Vagina (tissue), 2 donors: ENCODE measurements around the gene XRCC5.

Experiments used
- POLR2A ChIP-seq, 2 donors: fragments of 450-650 bp; IDR thresholded peaks; one replicate each; pipeline ENCODE4 v1.6.1; 2017; ENCODE audit warnings: antibody characterized with exemption in 2 of 2, mild to moderate bottlenecking in 2 of 2, moderate library complexity in 2 of 2
- POLR2AphosphoS5 ChIP-seq, 2 donors: sonication (generic); formaldehyde crosslinking; IDR thresholded peaks; one replicate each; pipeline ENCODE4 v1.9.0; 2017; ENCODE audit warnings: antibody characterized with exemption in 2 of 2, mild to moderate bottlenecking in 2 of 2, low read depth in 1 of 2; ENCODE audit not compliant: insufficient read depth in 1 of 2
- TF ChIP-seq, protein P1 (sequence below), 3 experiments: fragments of 450-650 bp in 2 of 3; fragments of 200-600 bp in 1 of 3; sonication (generic) in 1 of 3; IDR thresholded peaks; one replicate each; pipeline ENCODE4 v1.5.1; 2017 to 2019; ENCODE audit warnings: antibody characterized with exemption in 3 of 3, mild to moderate bottlenecking in 2 of 3, moderate library complexity in 2 of 3

- TF ChIP-seq POLR2A (IDR thresholded peaks at IDR 0.05) (no peak), POLR2AphosphoS5 (IDR thresholded peaks at IDR 0.05; ENCODE audit: insufficient read depth in 1 of 2, low read depth in 1 of 2) (no peak)
- TF ChIP-seq, protein P1, sequence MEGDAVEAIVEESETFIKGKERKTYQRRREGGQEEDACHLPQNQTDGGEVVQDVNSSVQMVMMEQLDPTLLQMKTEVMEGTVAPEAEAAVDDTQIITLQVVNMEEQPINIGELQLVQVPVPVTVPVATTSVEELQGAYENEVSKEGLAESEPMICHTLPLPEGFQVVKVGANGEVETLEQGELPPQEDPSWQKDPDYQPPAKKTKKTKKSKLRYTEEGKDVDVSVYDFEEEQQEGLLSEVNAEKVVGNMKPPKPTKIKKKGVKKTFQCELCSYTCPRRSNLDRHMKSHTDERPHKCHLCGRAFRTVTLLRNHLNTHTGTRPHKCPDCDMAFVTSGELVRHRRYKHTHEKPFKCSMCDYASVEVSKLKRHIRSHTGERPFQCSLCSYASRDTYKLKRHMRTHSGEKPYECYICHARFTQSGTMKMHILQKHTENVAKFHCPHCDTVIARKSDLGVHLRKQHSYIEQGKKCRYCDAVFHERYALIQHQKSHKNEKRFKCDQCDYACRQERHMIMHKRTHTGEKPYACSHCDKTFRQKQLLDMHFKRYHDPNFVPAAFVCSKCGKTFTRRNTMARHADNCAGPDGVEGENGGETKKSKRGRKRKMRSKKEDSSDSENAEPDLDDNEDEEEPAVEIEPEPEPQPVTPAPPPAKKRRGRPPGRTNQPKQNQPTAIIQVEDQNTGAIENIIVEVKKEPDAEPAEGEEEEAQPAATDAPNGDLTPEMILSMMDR (IDR thresholded peaks at IDR 0.05), result no peak
These were observed 120.2 kb downstream of the XRCC5 start for GRCh38 chr2:216229277-216229914.
